ENCODE measurements around the gene RANBP6.

GRCh38 chr9:6036391-6036790, 21.0 kb upstream of the RANBP6 start:
- TF ChIP-seq POLR2AphosphoS5 (IDR thresholded peaks at IDR 0.05) (no peak), CTCF (IDR thresholded peaks at IDR 0.05) (no peak)

Measured in sigmoid colon (tissue), 4 donors.